ENCODE results near the gene MRPS18C.
"Not testable (repeated sequence)": the region's sequence is repeated elsewhere in the genome, so short reads cannot be mapped to it uniquely, and the experiment has no call there.

MRPS18C gene

DNA sequence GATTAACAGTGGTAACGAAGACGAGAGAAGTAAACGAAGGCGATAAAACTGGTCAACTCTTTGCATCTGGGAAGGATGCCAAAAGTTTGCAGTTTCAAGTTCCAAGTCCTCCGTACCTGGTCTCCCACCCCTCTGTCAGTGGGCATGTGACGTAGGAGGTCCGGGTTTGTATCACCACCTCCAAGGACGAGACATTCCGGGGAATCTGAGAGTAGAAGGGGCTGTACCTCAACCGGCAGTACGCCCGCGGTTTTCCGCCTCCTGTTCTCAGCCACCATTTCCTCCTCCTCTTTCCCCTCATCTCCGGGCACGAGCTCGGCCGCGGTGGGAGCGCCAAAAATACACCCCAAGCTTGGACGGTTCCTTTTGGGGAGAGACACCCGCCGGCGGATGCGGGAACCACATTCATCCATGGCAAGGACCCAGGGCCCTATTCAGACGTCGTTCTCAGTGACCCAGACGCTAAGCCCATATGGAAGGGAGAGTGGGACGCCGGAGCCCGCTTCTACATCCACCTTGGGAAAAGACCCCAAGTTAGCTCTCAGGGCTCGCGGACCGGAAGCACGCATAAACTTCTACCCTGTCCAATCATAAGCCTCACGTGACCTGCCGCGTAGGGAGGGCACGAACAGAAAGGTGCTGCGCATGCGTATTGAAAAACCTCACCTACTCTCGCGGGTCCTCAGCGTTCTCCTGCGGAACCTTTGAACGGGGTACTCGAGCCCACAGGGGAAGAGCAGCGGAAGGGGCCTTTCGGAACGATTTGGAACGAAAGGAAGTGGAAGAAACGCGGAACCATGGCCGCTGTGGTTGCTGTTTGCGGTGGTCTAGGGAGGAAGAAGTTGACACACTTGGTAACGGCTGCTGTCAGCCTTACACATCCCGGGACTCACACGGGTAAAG, at the start of gene MRPS18C, which contains the start of gene HELQ:
TSS of gene MRPS18C (plus strand) at position 778 of the 903 bp plus-strand sequence. CDS start at position 798, 20 bp downstream.
TSS of gene HELQ (minus strand) at position 543 of the 903 bp plus-strand sequence. CDS start at position 413, 130 bp downstream.
- DNase-seq (ENCODE audit: low read depth in 2 of 2), result peak; percentile 89 to 94

DNA sequence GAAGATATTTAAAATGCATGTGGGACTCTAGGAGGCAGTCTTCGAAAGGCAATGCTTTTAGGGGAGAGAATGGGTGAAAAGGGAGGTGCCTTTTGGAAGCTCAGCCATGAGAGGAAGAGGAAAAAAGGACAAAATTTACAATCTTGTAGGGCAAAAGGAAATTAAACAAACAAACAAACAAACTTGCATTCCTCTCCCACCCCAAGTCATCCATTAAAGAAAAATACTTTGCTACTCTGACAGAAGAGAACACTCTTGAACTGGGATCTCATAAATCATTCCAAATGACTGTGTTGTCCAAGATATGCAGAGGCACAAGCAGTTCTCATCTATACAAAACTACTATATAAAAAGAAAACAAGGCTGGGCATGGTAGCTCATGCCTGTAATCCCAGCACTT, 47.0 kb upstream of the MRPS18C start:
- no peak for DNase-seq (ENCODE audit: low read depth in 2 of 2)

DNA sequence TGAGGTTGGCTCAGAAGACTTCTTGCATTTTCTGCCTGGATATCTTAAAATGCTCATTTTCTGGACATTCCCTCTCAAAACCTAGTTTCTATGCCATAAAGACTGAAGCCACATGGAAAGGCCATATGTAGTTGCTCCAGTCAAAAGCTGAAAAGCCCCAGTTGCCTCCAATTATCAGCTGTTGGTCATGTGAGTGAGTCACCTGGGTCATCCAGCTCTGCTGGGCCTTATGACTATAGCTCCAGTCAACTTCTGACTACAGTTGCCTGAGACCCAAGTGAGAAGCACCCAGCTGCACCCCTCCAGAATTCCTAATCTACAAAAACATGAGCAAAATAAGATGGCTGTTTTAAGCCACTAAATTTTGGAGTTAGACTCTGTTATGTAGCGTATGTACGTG, 42.2 kb upstream of the MRPS18C start:
- no peak for DNase-seq (ENCODE audit: low read depth in 2 of 2)

DNA sequence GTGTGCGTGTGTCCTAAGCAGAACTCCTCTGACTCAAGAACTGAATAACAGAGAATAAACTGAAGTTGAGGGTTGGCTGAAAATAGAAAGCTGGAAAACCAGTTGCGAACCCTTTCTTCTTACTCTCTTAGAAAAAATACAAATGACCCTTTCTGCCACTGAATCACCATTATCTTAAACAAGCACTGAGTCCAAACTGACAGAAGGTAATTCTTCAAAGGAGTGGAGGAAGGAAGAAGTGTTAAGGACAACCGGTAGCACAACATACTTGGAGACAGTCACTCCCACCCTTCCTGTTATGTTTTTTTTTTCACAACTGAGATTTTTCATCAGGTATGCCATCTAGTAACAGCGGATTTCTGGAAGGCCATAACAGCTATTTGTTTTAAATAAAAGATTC, 38.3 kb upstream of the MRPS18C start:
- no peak for DNase-seq (ENCODE audit: low read depth in 2 of 2)

DNA sequence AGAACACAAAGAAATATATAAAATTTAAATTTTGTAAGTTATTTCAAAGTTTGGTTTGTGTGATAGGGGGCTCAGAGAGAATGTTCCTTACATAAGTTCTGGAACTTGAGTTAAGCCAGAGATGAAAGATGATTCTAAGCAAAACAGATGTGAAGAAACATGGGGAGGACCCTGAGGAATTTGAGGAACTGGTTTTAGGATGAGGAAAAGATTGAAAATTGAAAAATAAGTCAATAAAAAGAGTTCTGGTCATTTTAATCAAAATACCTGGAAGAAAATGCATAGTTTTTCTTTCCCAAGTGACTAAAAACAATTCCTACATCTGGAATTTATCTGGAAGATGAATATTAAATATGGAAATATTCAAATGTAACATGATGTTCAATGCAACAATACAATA, 37.6 kb upstream of the MRPS18C start:
- no peak for DNase-seq (ENCODE audit: low read depth in 2 of 2)

DNA sequence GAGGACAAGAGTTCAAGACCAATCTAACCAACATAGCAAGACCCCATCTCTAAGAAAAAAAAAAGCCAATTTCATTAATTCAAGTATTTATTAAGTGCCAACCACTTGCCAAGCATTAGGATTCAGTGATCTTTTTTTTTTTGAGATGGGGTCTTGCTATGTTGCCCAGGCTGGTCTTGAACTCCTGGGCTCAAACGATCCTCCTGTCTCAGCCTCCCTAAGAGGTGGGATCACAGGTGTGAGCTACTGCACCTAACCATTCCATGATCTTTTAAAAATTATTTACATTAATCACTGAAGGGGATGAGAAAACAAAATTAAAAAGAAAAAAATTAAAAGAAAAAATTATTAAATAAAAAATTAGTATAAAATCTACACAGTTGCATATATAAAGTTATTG, 24.7 kb upstream of the MRPS18C start:
- DNase-seq (ENCODE audit: low read depth in 2 of 2), result no peak

DNA sequence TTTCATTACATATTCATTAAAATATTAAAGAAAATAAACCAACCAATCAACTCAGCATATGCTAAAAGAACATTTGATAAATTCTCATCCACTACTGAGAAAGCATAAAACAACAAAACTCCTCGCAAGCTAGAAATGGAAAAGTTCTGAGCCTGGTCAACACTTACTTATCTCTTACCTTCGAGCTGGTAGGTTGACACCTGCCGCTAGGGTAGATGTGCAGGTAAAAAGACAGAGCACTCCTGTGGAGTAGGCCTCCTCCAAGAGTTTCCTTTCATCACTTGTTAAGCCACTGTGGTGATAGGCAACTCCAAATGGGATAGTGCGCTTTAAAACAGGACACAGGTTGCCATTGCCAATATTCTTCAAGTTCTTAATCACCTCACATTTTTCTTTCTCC, 19.2 kb upstream of the MRPS18C start:
- DNase-seq (ENCODE audit: low read depth in 2 of 2), result no peak

DNA sequence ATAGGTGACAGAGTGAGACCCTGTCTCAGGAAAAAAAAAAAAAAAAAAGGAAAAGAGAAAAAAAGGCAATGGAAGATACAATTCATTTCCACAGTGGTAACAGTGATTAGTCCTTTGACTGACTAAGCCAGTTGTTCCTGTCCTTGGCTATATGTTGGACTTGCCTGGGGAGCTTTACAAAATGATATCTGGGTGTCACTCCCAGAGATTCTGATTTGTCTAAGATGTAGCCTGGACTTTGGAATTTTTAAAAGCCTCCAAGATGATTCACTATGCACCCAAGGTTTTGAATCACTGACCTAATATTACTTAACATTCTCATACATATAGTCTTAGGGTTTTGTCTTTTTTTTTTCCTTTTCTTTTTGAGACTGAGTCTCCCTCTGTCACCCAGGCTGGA, 17.1 kb upstream of the MRPS18C start:
- DNase-seq (ENCODE audit: low read depth in 2 of 2), result no peak

DNA sequence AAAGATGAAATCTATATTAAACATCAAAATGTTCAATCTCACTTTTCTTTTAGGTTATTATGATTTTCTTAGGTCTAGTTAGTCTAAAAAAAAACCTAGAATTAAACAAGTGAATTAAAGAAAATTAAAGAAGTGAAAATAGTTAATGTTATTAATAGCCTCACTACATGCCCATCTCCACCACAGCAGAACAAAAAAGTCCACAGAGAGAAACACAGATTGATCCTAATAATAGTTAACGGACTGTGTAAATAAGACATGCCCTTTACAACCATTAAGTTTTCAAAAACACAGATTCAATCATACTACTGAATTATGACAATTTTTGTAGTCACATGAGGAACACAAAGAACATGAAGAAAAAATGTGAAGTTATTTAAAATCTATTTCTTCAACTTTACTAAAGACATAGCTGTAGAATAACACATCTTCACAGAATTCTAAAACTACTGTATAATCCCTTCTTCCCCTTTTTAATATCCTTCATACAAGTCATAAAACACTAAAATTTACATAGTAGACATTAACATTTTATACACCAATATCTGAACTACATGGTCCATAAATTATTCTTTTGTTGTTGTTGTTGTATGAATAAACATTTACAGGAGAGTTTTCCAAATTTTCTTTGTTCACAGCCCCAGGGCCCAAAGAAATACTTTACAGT, 15.6 kb upstream of the MRPS18C start:
- no peak for DNase-seq (ENCODE audit: low read depth in 2 of 2)

DNA sequence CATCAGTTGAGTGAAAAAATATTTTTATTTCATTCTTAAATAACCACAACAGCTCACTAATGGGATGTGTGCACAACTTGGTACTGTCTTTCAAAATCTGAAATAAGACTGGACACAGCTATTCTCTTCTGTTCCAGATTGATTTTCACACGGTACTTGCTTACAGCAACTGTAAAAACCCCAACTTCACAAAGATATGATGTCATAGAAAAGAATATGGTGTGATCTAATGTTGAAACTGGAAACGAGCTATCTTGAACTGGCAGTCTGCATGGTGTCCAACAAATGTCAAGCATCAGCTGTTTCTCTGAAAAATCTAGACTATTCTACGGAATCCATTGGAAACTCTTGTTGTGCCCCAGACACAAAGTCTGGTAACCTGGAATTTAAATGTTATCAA, 15.0 kb upstream of the MRPS18C start:
- no peak for DNase-seq (ENCODE audit: low read depth in 2 of 2)

DNA sequence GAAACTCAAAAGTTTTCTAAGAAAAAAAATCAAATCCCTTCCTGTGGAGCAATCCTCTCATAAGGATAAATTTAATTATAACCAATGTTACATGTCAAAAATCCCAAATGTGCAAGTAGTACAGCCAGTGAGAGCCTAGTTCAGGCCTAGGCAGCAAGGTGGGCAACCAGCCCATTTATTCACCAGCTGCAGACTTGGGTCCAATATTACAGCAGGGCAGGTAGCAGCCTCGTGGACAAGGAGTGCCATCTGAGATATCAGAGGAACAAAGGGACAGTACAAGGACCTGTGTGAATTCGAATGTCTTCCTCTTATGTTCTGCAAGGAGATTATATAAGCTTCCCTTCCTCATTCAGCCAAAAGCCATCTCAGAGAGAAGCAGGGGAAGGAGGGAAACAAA, 6.8 kb upstream of the MRPS18C start:
- DNase-seq (ENCODE audit: low read depth in 2 of 2), result no peak

DNA sequence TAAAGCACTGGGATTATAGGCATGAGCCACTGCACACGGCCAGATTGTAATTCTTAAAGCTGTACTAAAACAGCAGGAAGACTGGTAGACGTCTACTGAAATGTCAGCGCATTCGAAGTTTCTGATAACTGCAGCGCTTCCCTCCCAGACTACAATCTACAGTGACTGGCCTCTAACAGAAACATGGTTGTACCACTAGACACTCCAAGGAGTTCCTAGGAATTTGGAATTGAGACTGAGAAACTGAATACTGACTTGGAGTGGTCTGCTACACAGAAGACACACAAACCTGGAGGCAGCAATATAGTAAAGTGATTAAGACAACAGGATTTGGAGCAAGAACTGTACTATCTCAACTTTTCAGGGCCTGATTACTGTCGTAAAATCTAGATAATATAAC, 1.2 kb upstream of the MRPS18C start:
- no peak for DNase-seq (ENCODE audit: low read depth in 2 of 2)

DNA sequence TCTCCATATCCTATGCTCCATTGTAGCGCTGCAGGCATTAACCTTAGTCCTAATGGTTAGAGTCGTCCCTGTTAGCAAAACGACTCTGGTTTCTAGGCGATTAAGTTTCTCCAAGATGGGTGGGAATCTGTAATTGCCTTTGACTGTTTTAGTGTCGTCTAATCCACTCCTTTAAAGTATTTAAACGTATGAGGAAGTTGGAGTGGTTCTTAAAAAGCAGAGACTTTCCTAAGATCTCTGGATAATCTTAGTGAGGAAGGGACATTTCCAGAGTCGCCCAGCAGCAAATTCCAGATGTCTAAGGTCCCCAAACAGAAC, 285 bp downstream of the MRPS18C start:
- DNase-seq (ENCODE audit: low read depth in 2 of 2), result no peak

DNA sequence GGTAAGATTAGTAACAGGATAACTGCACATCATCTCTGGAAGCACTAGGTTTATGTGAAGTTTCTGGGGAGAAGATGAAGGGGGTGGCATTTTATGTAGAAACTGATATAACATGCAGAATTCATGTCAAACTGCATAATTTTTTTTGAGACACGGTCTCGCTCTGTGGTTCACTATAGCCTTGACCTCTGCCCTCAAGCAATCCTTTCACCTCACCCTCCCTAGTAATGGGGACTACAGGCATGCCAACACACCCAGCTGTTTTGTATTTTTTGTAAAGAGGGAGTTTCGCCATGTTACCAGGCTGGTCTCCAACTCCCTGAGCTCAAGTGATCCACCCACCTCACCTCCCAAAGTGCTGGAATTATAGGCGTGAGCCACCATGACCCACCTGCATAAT, 17.6 kb downstream of the MRPS18C start:
- no peak for DNase-seq (ENCODE audit: low read depth in 2 of 2)

DNA sequence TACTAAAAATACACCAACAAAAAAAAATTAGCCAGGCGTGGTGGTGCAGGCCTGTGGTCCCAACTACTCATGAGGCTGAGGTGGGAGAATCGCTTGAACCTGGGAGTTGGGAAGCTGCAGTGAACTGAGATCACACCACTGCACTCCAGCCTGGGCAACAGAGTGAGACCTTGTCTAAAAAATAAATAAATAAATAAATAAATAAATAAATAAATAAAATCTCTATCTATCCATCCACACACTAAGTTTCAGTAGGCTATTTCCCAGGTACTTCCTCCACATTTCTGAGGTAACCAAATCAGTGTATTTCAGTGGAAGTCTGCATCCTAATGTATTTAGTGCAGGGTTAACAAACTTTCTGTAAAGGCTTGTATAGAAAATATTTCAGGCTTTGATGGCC, 18.1 kb downstream of the MRPS18C start:
- DNase-seq (ENCODE audit: low read depth in 2 of 2), result no peak

DNA sequence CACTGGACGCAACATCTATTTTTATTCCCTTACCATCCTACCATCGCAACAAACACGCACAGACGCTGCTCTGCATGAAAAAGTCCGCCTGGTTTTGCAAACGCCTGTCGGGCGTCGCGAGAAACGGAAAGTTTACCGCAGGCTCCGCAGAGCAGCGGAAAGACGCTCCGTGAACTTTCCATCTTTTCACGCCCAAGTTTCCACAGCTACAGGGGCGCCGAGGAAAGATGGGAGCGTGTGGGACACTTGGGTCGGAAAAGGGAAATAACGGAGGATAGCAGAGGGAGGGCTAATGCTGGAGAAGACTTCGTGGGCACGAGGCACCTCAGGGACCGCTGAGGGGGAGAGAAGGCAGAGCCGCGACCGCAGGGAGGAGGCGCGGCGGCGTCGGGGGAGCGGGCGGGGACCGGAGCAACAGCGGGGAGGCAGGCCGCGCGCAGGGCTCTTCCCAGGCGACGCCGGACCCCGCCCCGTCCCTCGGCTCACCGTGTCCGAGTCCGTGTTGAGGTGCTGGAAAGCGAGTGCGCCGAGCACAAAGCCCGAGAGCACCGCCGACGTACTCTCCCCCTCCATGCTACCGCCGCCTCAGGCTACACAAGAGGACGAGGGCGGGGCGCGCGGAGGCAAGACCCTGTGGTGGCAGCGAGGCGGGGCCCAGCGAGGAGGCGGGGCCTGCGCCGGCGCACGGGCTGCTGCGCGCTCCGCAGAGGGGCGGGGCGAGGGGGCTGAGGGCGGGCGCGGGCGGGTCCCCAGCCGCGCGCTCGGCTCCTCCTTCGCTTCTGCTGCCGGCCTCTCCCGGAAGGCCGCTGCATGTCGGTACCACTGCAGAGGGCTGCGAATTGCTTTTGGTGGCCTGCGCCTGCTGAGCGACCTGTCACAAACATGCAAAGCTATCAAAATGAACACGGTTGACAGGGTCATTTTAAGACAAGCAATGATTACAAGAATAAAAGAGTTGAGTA, 28.9 kb downstream of the MRPS18C start, which contains the start of gene ABRAXAS1:
TSS of gene ABRAXAS1 (minus strand) at position 601 of the 962 bp plus-strand sequence. CDS start at position 573, 28 bp downstream.
- peak; percentile 85 for DNase-seq (ENCODE audit: low read depth in 2 of 2)

DNA sequence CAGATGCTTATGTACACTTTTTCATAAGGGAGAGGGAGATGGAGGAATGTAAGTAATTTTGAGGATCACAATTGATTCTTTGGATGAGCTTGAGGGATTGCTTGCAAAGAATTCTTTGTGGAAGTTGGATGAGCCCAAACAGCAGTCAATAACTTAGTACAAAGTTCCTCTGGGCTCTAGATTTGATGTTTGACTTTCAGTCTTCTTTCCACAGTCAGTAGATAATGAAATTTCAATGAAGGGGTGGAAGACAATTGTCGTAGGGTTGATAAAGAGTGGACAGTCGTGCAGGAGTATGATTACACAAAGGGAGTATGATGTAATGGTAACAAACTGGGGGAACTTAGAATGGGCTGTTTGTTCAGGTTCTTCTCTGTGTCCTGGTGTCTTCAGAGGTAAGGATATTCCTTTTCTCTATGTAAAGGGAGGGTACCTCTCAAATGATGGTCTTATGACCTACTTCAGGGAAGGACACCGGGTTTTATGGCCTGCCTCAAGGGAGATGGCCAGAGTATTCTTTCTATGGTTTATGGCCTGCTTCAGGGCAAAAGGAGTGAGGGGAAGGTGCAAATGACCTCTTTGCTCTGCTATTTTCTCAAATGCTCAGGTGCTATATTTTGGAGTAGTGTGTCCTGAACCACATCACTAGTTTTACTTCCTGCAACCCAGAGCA, 30.7 kb downstream of the MRPS18C start:
- DNase-seq (ENCODE audit: low read depth in 2 of 2), result no peak

DNA sequence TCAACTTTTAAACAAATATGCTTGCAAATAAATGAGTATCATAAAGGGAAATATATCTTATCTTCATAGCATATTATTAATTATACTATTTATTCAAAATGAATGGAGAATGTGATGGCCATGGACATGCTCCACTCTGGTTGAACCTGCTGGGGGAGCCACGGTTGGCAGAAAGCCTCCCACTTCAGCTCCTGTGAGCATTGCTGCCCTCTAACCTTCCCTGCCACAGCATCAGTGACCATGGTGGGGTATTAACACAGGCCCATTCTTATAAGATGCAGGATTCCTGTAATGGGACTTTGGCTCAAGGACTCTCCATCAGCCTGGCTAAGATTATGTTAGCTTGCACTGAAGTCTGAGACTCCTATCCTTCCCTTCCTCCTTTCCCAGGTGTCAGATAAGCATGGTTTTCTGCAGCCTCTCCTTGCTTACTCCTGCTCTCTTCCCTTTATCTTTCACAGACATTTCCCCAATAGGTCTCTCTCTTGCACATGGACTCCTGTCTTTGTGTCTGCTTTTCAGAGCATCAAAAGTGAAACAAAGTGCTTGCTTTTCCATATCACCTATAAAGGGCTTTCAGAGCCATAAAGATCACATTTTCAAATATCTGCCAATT, 34.0 kb downstream of the MRPS18C start:
- DNase-seq (ENCODE audit: low read depth in 2 of 2), result no peak

DNA sequence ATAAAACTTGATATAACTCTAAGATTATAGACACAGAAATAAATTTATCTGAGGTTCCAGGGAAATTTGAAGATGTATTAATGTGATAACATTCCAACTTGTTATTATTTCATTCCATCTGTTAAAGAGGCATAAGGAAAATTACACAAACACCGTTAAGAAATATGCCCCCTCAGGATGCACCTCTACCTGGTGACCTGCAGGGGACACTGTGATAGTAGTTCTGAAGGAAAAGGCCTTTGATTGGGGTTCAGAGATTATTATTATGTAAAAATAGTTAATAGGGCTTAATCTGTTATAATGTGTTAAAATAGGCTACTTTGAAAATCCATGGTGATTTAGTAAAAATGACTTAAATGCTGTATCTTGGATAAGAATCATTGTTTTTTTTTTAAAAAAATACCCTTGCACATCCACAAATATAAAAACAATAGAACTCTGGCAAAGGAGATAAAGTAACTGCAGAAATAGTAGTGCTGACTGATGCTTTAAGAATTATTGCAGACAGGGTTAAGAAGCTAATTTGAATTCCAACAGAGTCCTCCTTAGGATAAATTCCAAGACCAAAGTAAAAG, 35.1 kb downstream of the MRPS18C start:
- no peak for DNase-seq (ENCODE audit: low read depth in 2 of 2)

DNA sequence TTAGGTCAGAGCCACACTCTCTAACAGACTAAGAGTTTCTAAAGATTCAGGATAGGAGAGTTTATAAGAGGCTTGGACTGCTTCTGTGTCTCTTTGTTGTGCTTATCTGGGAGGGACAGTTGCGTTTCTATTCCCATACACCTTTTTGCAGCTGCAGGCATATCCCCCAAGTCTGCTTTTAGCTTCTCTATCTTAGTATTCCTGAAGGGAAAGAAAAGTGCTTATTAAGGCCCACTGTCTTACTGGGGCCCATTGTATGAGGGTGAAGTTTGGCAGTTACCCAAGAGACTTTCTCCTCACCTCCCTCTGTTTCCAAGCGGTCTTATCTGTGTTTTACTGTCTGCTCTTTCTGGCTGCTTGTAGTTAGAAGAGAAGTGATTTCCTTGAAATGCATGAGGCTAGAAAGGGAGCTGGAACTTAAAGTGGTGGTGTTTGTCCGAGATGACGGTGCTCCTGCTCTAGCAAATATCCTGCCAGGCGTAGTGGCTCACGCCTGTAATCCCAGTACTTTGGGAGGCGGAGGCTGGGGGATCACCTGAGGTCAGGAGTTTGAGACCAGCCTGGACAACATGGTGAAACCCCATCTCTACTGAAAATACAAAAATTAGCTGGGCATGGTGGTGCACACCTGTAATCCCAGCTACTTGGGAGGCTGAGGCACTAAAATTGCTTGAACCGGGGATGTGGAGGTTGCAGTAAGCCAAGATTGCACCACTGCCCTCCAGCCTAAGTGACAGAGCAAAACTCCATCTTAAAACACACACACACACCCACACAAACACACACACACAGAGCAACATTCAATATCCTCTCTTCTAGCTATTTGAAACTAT, 40.4 kb downstream of the MRPS18C start:
- not testable (repeated sequence) for DNase-seq (ENCODE audit: low read depth in 2 of 2)

All from activated CD8-positive, alpha-beta memory T cell treated with anti-CD3 and anti-CD28 coated beads for 4 hours (primary cell).